GM10847 (cell line): ENCODE measurements around the gene MBD5.

ENCODE experiments used
- POLR2A ChIP-seq: IDR thresholded peaks from 2 replicates; pipeline ENCODE4 v1.6.1; 2011; ENCODE audit not compliant: insufficient read length; ENCODE audit errors: extremely low read depth

MBD5 gene

GRCh38 chr2:148218326-148219075 is 197.6 kb downstream of the MBD5 start:
- TF ChIP-seq POLR2A: no peak

GRCh38 chr2:148221166-148221565 is 200.3 kb downstream of the MBD5 start:
- TF ChIP-seq POLR2A: no peak

GRCh38 chr2:148221926-148222325 is 201.0 kb downstream of the MBD5 start:
- no peak for TF ChIP-seq POLR2A

- TF ChIP-seq POLR2A: no peak
Measured at GRCh38 chr2:148231858-148232257, 211.0 kb downstream of the MBD5 start.

- no peak for TF ChIP-seq POLR2A
Measured at GRCh38 chr2:148234143-148234542, 213.3 kb downstream of the MBD5 start.

- TF ChIP-seq POLR2A: no peak
Measured at GRCh38 chr2:148237911-148238310, 217.0 kb downstream of the MBD5 start.

- TF ChIP-seq POLR2A: no peak
Measured at GRCh38 chr2:148238561-148238960, 217.7 kb downstream of the MBD5 start.

- TF ChIP-seq POLR2A: no peak
Measured at GRCh38 chr2:148240838-148241237, 219.9 kb downstream of the MBD5 start.

- TF ChIP-seq POLR2A: no peak
Measured at GRCh38 chr2:148244593-148245292, 223.9 kb downstream of the MBD5 start.

GRCh38 chr2:148251993-148252392 is 231.1 kb downstream of the MBD5 start:
- no peak for TF ChIP-seq POLR2A

GRCh38 chr2:148252646-148253045 is 231.8 kb downstream of the MBD5 start:
- no peak for TF ChIP-seq POLR2A

- TF ChIP-seq POLR2A: no peak
Measured at GRCh38 chr2:148253685-148254084, 232.8 kb downstream of the MBD5 start.

GRCh38 chr2:148255929-148256328 is 235.0 kb downstream of the MBD5 start:
- TF ChIP-seq POLR2A: no peak

GRCh38 chr2:148257276-148257675 is 236.4 kb downstream of the MBD5 start:
- no peak for TF ChIP-seq POLR2A

GRCh38 chr2:148258124-148258523 is 237.2 kb downstream of the MBD5 start:
- no peak for TF ChIP-seq POLR2A

- no peak for TF ChIP-seq POLR2A
Measured at GRCh38 chr2:148259674-148260073, 238.8 kb downstream of the MBD5 start.

GRCh38 chr2:148263890-148264289 is 243.0 kb downstream of the MBD5 start:
- no peak for TF ChIP-seq POLR2A
